ENCODE measurements around the gene GALNT10.

The GALNT10 gene

DNA sequence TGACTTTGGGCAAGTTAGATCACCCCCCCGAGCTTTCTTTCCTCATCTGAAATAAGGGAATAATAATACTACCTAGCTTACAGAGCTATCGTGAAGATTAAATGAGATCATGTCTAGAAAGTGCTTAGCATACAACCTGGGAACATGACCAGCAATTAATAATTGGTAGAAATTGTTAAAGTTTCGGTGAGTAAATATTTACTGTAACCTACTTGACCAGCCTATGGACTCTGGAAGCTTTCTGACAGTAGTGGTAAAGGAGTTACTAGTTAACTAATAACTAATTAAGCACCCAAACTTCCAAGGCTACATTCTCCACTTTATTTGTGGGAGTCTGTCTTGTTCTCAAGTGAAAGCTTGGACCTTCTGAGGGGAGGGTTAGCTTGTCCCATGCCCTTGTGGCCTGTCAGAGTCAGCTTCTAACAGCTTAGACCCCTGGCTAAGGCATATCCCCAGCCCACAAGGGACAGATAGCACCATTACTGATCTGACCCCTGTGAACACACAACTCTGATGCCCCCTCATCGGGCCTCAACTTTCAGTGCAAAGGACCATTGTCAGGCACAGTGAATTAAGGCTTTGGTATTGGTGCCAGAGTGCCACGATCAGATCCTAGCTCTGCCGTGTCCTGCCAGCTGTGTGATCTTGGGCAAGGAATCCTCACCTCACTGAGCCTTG is 196.6 kb downstream of the GALNT10 start:
- no peak for TF ChIP-seq CTCF (IDR thresholded peaks at IDR 0.05; ENCODE audit: low read depth, low read length)
- no peak for DNase-seq (ENCODE audit: low read depth in 2 of 2)
- no peak overlapping the region for H3K4me3 ChIP-seq (replicated peaks in 1 of 2; ENCODE audit: low read depth in 2 of 2, low read length in 2 of 2)

- H3K4me3 ChIP-seq (replicated peaks in 1 of 2; ENCODE audit: low read depth in 2 of 2, low read length in 2 of 2): no peak overlapping the region
- no peak for TF ChIP-seq CTCF (IDR thresholded peaks at IDR 0.05; ENCODE audit: low read depth, low read length)
- no peak for DNase-seq (ENCODE audit: low read depth in 2 of 2)
These were observed 198.3 kb downstream of the GALNT10 start for GRCh38 chr5:154388842-154389241.

- DNase-seq (ENCODE audit: low read depth in 2 of 2): peak; percentile 42 to 70
- no peak for TF ChIP-seq CTCF (IDR thresholded peaks at IDR 0.05; ENCODE audit: low read depth, low read length)
- no peak overlapping the region for H3K4me3 ChIP-seq (replicated peaks in 1 of 2; ENCODE audit: low read depth in 2 of 2, low read length in 2 of 2)
These were observed 199.6 kb downstream of the GALNT10 start for GRCh38 chr5:154390096-154390495.

DNA sequence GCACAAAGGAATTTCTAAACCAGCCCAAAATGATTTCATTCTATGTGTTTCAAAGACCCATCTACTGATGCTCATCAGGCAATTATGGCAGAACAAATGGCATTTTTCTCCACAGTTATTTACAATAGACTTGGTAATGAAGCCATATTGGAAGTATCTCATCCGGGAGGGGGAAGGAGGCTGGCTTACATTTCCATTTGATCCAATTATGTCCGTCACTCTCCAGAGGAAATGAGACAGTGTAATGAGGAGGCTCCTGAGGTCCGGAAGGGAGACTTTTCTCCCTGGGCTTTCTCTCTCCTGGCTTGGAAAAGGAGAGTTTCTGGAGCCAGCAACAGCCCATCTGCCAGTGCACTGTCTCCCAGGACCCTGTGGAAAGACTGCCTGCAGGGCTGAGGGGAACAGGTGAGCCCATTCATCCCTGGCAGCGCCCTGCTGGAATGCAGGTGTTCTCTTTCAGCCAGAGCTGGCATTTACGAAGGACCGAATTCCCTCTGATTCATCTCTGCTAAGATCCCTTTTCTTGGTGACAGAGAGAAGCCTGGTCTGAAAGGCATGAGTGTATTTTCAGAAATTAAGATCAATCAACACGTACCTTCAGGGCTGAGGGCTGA is 200.3 kb downstream of the GALNT10 start:
- no peak for TF ChIP-seq CTCF (IDR thresholded peaks at IDR 0.05; ENCODE audit: low read depth, low read length)
- no peak overlapping the region for H3K4me3 ChIP-seq (replicated peaks in 1 of 2; ENCODE audit: low read depth in 2 of 2, low read length in 2 of 2)
- DNase-seq (ENCODE audit: low read depth in 2 of 2): no peak

- no peak for DNase-seq (ENCODE audit: low read depth in 2 of 2)
- H3K4me3 ChIP-seq (replicated peaks in 1 of 2; ENCODE audit: low read depth in 2 of 2, low read length in 2 of 2): no peak overlapping the region
- TF ChIP-seq CTCF (IDR thresholded peaks at IDR 0.05; ENCODE audit: low read depth, low read length): no peak
These were observed 201.3 kb downstream of the GALNT10 start for GRCh38 chr5:154391788-154392187.

DNA sequence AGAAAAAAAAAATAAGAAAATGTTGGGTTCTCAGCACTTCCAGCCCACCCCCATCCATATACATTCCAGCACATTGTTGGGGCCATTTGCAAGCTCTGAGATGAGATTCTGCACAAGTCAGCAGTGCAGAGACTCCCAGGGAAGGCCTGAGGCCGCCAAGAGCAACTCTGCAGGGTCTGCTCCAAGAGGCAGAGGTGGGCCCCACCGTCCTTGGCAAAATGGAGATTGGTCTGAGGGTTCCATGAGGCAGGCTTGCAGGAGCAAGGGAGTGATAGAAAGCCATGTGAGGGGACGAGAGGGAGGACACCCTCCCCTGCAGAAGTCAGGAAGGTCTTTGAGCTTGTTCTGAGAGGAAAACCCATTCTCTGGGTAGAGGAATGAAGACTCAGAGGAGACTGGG is 203.3 kb downstream of the GALNT10 start:
- no peak for DNase-seq (ENCODE audit: low read depth in 2 of 2)
- no peak for TF ChIP-seq CTCF (IDR thresholded peaks at IDR 0.05; ENCODE audit: low read depth, low read length)
- no peak overlapping the region for H3K4me3 ChIP-seq (replicated peaks in 1 of 2; ENCODE audit: low read depth in 2 of 2, low read length in 2 of 2)

Measured in cardiac fibroblast (primary cell).